ENCODE measurements around the gene COL8A2.

DNA sequence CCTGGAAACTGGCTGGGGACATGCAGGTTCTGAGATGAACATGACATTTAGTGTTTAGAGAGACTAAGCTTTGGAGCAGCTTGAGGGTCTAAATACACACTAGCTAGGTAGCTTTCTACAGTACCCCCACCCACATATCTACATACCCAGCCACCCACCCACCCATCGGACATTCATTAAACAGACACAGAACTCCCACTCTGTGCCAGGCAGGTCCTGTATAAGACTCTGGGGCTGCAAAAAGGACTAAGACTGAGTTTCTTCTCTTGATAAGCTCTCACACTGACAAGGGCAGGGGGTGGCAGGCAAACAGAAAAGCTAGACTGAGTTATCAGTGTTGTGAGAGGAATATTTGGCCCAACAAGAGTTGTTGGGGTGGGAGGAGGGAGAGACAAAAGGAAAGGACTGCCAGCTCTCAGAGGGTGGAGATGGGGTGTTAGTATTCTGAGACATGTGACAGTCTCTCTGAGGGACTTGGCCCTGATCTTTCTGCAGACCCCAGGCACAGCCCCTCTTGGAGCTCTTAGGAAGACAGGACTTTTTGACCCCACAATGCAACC is 37.7 kb upstream of the COL8A2 start:
- TF ChIP-seq POLR2AphosphoS5 (IDR thresholded peaks at IDR 0.05), result no peak
- TF ChIP-seq, protein P1, sequence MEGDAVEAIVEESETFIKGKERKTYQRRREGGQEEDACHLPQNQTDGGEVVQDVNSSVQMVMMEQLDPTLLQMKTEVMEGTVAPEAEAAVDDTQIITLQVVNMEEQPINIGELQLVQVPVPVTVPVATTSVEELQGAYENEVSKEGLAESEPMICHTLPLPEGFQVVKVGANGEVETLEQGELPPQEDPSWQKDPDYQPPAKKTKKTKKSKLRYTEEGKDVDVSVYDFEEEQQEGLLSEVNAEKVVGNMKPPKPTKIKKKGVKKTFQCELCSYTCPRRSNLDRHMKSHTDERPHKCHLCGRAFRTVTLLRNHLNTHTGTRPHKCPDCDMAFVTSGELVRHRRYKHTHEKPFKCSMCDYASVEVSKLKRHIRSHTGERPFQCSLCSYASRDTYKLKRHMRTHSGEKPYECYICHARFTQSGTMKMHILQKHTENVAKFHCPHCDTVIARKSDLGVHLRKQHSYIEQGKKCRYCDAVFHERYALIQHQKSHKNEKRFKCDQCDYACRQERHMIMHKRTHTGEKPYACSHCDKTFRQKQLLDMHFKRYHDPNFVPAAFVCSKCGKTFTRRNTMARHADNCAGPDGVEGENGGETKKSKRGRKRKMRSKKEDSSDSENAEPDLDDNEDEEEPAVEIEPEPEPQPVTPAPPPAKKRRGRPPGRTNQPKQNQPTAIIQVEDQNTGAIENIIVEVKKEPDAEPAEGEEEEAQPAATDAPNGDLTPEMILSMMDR (IDR thresholded peaks at IDR 0.05), result no peak
- no peak for TF ChIP-seq POLR2A (IDR thresholded peaks at IDR 0.05)
- TF ChIP-seq EP300 (IDR thresholded peaks at IDR 0.05), result no peak

Data from sigmoid colon (tissue), 4 donors.